ENCODE results near the gene ERN1.
A peak's percentile ranks its signal among the peaks of the same experiment; 100 is the strongest.

ERN1 gene

DNA sequence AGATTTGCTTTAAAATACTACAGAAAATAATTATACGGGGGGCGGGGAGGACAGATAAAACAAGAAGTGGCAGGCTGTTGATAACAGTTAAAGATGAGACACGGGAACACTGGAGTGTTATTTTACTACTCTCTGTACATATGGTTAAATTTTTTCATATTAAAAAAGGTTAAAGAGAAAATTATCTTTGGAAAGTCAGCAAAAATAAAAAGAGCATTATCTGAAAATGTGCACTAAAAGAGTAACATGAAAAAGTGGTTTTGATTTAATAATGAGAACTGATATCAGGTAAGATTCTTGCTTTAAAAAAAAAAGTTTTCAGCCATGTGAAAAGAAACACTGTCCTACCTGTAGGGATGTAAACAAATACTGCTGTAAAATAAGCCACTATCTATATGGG lies 46.9 kb downstream of the ERN1 start:
- no peak for DNase-seq

DNA sequence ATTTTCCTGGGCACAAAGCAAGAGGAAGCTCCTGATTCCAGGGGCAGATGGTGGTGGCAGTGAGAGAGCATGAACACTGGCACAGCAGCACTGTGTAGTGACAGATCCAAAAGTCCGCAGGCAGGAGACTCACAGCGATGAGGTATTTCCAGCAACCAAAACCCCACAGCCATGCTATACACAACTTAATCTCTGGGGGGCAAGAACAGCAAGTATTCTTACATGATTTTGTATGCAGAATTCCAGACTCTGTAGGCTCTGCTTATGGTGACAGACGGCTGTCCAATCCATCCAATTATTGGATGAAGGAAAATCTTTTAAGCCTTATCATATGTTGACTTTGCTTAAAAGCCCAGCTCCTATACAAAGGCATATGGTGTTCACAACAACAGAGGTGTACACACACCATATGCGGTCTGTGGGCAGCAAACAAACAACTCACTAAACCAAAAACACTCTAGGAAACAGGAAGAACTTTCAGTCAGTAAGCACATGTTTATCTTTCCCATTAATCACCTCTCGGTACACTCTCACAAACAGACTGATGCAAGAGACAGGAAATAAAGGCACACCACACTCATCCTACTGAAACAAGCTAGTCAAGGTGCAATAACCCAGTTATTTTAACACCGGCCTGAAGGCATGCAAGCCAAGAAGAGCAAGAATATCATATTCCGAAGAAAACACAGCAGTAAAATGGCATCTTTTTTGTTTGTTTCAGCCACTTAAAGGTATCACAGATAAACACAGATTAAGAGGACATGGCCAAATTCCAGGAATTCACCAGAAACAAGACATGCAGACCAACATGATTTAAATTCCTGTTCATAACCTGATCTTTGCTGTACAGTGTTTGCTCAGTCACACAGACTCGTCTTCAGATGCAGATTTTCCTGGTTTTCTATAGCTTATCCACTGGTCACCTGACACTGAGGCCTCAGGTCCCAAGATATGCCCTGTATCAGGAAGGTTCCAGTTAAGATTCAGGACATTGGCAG lies 47.8 kb downstream of the ERN1 start:
- peak; percentile 19 to 89 for DNase-seq

DNA sequence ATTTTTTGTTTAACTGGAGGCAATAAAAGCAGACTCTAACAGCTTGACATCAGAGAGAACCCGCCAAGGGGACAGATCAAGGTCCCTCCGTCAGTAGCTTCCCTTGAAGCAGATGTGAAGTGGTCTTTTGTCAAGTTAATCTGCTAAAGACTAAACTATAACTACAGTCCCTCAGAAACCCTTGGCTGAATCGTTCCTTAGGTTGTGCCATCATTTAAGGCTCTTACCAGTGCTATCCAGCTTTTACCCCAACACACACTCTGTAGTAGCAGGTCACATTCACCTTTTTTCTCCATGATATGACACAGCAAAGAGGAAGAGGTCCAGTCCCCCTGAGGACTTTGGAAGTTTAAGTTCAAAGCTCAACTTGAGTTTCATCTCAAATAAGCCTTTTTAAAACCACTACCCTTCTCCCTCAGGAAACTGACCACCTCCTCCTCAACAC lies 49.7 kb downstream of the ERN1 start:
- DNase-seq, result no peak

DNA sequence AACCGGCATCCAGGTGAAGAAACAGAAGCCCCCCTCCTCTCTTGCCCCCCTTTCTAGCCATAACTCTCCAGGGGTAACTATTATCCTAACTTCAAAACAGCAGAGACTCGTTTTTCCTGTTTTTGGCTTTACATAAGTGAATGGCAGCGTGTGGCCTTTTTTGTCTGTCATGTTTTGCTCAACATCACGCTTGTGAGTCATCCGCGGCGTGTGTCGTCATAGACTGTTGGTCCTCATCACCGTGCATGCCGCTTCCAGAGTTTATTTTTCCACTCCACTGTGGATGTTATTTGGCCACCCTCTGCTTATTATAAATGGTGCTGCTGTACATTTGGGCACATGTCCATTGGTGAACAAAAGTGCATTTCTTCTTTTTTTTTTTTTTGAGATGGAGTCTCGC lies 52.6 kb downstream of the ERN1 start:
- DNase-seq, result no peak

DNA sequence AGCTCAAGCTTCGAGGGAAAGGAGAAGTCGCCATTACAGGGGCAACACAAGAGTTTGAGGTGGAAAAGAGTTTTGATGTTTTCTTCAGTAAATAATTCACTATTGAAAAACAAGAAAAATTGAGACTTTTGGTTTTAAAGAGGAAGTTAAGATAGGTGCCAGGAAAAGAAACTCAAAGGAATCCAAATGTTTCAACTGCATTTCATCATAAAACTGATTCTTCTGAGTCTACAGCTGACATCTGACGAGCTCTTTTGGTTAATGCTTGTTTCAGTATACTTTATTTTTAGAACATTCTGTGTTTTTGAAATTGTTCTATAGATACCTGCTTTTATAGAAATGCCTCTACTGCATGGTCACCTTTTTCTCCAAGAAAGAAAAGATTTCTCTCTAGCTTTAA lies 54.0 kb downstream of the ERN1 start:
- no peak for DNase-seq

DNA sequence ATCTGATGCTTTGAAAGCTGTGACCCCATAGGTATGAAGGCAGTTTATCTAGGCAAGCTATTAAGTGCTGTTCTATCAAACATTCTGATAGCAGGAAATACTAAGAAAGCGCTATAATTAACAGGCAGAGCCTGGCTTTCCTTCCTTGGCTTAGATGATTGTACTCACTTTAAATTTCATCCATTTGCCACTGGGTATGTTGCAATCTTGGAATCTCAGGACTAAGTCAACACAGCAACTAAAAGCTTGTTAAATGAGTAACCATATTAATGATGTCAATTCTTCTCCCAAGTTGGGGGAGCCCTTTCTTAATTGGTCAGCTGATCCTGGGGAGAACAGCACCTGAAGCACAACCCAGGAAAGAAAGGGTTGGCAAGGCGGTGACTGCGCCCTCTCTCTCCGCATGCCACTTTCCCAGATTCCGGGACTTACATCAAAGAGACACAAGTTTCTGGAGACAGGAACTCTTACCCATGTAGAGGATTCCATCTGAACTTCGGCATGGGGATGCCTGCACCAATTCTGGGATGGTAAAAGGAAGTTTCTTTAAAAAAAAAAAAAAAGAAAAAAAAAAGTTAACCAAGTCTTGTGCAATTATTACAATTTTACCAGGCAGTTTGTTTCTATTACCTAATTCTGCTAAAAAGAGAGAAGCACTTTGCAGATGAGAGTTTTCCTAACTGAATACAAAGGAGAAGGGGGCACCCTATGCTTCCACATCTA lies 55.1 kb downstream of the ERN1 start:
- DNase-seq, result no peak

DNA sequence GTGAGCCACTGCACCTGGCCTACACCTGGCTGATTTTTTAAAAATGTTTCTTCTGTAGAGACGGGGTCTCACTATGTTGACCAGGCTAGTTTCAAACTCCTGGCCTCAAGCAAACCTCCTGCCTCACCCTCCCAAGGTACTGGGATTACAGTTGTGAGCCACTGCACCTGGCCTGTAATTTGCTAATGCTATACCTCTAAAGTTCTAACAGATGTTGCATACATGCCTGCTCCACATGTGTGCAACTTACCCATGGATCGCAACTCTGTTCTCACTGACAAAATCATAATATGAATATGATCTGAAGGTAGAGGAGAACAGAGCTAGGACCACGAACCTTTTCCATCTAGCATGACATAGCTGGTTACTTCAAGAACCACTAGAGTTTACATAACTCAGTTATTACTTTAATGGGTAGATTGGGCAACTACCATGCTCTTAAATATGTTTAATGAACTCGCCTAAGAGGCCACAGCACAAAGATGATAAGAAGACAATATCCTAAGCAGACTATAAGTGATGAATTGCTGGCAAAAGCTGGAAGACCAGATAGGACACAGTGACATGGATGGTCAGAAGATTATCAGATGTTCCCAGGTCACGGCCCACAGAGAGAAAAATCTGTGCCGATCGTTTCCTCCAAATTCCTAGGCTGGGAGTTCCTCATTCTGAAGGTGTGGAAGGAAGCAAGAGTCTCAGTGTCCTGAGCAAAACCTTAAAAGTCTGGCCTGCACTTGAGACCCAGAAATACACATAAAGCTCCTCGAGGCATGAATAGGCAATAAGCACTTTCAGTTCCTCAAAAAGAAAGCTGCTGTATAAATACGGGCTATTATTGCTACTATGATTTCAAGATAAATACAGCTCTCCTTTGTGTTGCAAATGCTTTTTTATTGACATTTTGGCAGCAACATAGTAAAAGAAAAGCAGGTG lies 55.9 kb downstream of the ERN1 start:
- no peak for DNase-seq

DNA sequence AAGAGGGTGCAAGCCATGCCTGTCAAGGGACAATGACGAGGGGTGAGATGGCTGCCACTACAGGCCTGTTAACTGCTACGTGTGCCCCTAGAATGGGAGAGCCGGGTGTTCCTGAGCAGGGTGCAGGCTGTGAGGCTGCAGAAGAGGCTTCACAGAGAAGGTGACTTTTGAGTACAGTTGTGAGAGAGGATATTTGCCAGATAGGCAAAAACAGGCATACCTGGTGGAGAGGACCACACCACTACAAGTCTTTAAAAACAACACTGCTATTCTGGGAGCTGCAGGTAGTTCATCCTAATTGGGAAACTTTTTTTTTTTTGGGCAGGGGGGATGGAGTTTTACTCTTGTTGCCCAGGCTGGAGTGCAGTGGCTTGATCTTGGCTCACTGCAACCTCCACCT lies 58.8 kb downstream of the ERN1 start:
- no peak for DNase-seq

DNA sequence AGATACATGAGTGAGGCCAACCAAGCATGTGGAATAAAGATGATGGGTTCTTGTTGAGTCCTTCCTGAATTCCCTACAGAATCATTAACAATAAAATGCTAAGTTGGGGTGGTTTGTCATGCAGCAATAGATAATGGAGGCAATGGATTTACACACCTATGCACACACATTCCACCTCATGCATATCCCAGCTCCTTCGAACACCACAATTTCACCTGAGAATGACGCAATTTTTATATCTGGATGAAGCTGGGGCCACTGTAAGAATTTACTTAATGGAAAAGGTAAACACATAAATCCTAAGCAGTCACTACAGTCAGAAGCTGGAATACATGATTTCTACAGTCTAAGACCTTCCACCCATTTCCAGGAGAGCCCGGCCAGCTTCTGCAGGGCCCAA lies 59.7 kb downstream of the ERN1 start:
- DNase-seq, result no peak

DNA sequence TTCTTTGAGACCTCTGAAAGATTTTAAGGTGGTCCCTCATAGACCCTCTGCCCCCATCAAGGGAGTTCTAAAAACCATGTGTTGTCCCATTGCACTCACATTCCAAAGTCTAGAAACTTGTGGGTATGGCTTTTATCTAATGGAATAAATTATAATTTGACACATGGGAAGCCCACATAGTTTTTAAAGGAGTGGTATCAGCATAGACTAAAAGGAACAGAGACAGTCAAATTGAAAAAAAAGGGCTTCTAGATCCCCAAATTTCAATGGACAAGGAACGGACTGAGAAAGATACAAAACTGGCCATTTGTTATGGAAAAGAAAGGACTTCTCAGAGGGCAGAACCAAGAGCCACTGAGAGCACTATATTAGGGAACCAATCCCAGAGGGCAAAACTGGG lies 60.8 kb downstream of the ERN1 start:
- no peak for DNase-seq

DNA sequence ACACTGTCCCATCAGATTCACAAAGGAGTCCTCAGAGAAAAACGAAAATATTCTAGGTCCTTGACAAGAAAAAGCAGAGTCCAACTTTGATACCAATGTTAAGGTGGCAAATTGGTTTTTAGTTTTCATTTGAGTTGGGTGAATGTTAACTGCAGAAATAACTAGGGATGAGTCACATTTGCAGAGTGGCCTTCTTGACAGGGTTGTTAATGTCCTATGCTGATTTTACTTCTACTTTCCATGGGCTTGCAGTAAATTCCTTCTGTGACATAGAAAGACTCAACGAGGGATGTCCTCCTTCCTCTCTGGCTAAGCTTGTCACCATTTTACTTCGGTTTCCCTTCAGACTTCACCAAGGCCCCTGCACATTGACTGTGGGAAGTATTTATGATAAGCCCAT lies 62.3 kb downstream of the ERN1 start:
- DNase-seq, result no peak

DNA sequence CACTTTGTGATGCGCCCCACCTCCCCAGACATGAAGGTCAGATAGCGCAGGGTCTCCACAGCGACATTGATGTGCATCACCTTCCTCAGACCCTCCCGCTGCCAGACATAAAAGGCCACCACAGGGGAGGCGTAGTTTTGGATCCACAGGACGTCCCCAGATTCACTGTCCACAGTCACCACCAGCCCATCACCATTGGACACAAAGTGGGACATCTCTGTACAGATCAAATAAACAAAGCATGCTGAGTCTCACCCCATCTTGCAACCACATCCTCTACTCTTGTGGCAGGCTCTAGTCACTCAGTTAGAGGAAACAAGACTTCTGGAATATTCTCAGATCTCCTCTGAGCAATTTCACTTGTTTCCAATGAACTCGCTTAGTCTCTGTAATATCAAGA lies 63.2 kb downstream of the ERN1 start:
- DNase-seq, result no peak

DNA sequence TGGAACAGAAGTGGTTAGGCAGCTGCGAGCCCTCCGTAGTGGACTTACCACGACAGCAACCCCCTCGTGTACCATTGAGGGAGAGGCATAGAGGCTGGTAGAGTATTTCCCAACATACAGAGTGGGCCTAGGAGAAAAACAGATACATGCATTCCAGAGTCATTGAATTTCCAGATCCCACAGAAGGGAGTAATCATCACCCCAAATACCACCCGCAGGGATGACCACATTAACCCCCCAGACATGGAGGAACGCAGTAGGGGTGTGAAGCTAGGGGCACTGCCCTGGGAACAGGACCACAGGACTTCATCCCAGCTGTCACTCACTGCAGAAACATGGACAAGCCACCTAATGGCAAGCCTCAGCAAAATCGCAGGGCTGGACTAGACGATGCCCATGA lies 64.8 kb downstream of the ERN1 start:
- DNase-seq, result no peak

DNA sequence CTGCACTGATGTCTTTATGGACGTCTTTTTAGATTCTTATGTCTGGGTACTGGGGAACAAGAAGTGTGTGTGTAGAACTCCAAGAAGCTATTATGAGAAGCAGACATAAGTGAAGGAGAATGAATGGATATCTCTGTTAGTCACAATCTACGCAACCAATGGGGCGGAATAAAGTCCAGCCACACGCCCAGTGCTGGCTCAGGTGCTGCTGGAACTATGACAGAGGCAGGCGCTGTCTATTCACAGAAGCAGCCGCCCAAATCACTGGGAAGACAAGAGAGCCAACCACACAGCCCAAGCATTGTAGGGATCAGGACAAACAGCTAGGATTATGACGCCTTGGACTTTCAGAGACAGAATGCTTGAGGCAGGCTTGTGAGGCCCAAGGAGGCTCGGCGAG lies 65.6 kb downstream of the ERN1 start:
- no peak for DNase-seq

DNA sequence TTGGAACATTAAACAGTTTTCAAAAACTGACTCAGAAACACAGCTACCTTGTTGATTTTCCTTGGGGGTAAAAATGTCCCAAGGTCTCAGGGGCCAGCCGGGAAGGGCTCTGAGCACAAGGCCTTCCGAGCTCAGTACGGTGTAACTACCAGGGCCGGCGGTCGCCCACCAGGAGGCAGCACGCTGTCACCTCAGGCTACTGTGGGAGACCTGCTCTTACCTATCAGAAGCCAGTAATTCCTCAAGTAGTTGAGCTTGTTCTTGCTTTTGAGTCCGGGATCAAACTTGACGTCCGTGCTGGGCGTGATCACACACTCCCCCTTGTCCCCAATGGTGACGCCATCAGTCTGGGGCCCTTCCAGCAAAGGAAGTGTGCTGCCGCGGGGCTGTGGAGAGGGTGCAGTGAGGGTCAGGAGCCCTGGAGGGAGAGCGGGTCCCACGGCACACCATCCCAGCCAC lies 66.1 kb downstream of the ERN1 start:
- DNase-seq, result no peak

DNA sequence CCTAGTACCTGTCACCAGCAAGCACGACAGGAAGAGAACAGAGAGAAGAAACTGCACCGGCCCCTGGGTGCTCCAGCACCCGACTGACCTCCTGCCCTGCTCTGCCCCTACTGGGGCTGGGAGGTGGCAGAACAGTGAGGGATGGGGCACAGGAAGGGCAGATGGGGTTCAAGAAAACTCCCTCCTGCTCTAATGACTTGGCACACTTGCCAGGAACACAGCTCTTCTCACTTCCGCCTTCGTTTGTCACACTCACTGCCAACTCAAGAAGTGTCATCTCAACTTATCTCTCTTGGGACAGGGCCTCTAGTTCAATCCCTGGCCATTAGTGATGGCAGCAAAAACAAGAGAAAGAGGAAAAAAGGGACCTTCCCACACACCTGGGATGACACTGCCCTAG lies 66.9 kb downstream of the ERN1 start:
- no peak for DNase-seq

DNA sequence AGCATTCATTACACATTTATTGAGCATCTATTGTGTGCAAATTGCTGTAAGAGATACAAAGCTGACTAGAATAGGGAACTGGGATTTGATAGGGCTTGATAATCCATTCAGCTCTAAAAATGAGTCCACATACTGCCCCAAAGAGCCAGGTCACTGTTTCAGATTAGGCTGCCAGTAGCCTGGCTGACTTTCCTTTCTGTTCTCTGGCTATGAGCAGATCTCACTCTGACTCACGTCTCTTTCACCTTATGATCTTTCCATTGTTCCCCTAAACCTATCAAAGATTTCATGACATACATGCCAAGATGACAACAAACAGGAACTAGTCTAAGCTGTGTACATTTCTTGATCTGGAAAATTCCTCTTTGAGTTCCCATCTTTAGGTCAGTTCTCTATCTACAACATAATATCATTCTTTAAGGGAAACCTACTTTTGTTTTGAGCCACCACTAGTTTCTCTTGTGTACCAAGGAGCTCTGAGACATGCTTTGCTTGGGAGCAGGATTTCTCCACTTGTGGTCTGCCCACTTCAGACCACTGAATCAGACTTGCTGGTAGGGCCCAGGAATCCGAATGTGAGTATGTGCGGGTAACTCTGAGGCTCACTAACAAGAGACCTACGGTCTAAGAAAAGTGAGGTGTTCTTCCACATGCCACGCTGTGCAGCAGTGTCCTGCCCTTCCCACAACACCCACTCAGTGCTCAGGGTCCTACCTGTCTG lies 68.6 kb downstream of the ERN1 start:
- no peak for DNase-seq

DNA sequence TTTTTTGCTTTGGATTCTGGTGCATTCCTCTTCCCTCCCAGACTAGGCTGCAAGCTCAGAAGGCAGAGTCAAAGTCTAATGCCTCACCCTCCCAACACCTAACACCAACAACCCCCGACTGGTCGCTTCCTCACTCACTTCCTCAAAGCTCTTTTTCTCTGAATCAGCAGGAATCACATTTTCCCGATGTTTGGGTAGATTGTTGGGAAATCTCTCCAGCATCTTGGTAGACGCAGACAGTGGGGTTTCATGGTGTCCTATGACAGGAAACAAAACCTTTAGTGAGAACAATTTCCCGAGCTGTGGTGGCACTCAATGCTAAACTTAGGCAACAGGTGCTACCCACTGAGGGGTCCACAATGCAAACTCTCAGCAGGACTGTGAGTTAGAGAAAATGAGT lies 69.6 kb downstream of the ERN1 start:
- DNase-seq, result no peak

DNA sequence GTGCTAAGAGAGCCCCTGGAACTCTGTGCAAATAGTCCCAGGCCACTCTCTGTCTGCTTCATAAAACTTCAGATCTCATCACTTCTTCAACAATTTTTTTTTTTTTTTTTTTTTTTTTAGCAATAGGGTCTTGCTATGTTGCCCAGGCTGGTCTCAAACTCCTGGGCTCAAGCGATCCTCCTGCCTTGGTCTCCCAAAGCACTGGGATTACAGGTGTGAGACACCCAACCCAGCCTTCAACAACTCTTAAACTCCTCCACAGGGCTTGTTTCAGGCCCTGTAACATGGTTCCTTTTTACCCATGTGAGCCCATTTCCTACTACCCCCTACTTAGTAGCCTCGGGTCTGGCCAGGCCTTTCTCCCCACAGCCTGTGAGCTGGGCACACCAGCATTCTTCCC lies 70.2 kb downstream of the ERN1 start:
- DNase-seq, result no peak

DNA sequence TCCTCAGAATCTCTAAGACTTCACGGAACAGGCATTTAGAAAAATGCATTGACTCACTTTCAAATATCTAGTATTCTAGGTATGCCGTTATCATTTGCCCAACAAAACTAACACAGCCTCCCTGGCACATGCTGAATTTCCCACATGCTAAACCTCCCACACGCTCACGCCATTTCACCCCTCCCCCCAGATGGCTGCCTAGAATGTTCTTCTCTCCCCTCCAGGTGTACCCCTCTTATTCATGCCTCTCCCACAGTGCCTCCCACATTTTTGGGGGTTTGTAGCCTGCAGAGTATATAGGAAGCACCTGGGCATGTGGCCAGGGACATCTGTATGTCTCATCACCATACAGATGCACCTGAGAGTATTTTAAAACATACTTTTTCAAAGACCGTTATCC lies 71.3 kb downstream of the ERN1 start:
- DNase-seq, result no peak

DNA sequence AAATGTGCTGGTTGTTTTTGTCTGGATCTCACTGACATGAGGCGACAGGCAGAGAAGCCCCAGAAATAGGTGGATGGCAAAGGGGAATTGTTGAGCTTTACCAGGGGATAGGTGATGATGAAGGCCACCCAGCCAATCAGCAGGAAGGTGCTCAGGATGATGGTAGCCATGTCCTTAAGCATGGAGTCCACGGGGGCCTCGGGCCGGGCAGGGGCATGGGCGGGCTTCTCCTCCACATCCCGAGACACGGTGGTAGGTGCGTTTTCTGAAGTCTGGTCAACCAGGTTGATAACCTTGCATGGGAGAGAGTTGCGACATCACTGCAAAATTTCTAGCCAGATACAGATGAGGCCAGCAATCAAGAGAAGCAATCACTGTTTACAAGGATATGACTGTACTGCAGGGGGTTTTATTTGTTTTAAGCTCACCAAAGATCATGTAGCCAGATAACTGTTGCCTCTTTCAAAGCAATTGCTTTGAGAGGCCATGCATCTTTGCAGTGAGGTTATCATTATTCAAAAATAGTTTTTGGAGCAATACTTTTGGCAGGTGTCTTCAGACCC lies 72.2 kb downstream of the ERN1 start:
- no peak for DNase-seq
